Activated CD8-positive, alpha-beta memory T cell treated with anti-CD3 and anti-CD28 coated beads for 1 hour (primary cell): ENCODE results near the gene ARHGAP18.

Experiments
- DNase-seq, 2 donors: peaks; one replicate each; pipeline ENCODE4 v3.0.0-alpha.2; 2020; ENCODE audit warnings: low read depth in 1 of 2; ENCODE audit errors: extremely low read depth in 1 of 2

ARHGAP18 gene

GRCh38 chr6:129671442-129672340, 38.3 kb downstream of the ARHGAP18 start:
- DNase-seq = no peak

- no peak for DNase-seq
Observed at GRCh38 chr6:129670634-129671033, 39.3 kb downstream of the ARHGAP18 start.

DNA sequence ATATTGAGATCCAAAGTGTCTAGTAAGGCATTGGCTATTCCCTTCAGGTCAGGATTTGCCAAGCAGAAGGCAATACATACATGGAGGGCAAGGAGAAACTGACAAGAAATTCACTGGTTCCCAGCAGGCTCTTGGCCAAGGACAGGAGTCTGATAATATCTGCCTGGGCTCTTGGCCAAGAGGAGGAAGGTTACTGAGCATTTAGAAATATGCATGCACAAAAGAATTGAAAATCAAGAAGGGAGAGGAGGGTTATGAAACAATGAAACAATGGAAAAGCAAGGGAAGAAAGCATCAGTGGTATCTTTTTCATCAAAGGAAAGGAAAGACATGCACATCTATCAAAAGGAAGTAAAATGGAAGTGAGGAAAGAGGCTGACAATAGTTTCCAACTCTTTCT, 42.4 kb downstream of the ARHGAP18 start:
- DNase-seq = no peak

DNA sequence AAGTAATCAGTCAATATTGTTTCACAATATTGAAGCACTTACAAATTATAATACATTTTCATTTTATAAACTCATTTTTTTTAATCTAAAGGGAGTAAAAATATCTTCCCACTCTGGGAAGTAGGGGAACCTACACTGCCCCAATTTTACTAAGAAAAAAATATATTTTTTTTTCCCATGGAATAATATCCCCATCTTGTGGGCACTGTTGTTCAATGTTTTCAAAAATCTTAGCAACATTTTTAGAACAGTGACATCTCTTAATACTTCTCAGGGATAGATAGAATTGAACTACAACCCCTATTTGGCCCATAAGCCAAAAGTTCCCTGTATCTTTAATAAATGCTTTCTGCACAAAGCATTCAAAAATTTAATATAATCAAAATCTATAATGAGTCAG, 42.9 kb downstream of the ARHGAP18 start:
- no peak for DNase-seq

DNA sequence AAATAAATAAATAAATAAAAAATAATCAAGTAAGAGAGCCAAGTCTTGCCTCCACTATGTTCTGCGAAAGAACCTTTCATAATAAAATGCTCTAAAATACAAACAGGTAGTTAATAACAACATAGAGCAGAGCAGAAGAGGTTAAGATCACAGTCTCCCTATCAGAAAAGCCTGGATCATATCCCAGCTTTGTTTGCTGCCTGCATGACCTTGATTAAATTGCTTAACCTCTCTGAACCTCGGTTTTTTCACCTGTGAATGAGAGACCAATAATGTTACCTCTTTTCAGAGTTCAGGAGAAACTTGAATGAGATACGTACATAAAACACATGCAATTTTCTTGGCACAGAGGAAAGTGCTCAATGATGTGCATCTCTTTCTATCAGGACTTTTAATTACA, 44.4 kb downstream of the ARHGAP18 start:
- no peak for DNase-seq

DNA sequence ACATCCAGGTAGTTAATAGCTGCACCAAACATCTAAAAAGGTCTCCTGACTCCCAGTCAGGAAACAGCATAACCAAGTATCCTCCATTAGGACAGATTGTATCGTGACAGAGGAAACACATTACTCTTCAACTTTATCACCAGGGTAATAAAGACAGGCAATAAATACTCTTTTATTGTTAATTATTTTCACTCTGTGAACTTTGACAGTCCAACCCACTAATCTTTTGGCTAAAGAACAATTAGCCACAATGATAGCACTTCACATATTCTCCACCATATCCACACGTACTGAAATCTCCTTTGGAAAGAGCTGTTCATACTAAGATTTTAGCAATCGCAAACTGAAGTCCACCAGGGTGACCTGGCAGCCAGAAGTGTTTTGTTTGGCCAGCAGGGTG, 46.4 kb downstream of the ARHGAP18 start:
- DNase-seq = no peak

- DNase-seq = no peak
Observed at GRCh38 chr6:129662980-129663431, 47.0 kb downstream of the ARHGAP18 start.

DNA sequence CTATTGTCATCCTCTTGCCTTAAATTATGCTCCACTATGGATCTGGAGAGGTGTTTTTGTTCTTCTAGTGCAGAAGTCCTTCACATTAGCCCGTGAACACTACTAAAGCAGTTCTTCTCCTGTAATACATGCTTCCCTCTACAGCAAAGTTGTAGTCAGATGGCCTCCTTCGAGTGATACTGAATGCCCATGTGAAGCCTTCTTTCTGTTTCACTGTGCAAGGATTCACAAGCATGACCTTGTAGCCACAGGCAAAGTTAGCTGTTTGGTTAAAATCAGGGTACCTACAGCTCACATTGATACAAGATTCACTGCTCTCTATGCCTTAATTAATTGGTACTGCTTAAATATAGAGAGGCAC, 47.6 kb downstream of the ARHGAP18 start:
- no peak for DNase-seq

- no peak for DNase-seq
Observed at GRCh38 chr6:129661536-129662405, 48.2 kb downstream of the ARHGAP18 start.

DNA sequence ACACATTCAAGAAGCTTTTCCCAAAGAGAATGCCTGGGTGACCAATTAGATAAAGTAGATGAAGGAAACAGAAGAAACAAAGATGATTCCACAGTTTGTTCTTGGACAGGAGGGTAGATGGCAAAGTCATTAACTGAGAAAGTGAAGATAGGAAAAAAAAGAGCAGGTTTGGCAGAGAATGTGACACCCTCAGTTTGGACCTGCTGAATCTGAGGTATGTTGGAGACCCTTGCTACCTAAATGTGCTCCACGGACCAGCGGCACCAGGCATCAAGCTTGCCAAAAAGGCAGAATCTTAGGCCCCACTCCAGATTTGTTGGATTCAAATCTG, 49.7 kb downstream of the ARHGAP18 start:
- DNase-seq = no peak

DNA sequence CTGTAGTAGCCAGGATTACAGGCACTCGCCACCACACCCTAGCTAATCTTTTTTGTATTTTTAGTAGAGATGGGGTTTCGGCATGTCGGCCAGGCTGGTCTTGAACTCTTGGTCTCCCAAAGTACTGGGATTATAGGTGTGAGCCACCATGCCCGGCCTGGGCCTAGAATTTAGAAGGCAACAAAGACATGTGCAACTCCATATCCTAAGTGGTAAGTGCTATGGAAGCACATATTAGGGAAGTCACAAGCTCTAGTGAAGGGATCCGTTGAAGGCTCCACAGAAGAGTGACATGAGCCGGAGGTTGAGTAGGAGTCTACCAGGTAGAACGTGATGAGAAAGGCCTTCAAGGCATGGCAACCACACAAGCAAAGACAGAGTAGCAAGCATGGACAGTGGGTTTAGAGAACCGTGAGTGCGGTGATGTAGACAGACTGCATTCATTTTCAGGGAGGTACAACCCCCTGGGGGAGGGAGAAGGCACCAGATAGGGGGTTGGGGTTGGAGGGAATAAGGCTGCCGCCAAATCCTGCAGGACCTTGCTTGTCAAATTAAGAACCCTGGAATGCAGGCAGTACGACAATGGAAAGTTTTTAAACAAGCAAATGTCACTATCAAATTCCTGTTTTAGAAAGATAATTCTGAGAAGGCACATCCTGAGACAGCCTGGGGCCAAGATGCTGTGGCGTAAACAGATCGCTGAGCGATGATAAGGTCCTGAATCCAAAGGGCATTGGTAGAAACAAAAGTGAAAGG, 50.2 kb downstream of the ARHGAP18 start:
- DNase-seq = no peak

GRCh38 chr6:129659167-129659566, 50.8 kb downstream of the ARHGAP18 start:
- DNase-seq = no peak

DNA sequence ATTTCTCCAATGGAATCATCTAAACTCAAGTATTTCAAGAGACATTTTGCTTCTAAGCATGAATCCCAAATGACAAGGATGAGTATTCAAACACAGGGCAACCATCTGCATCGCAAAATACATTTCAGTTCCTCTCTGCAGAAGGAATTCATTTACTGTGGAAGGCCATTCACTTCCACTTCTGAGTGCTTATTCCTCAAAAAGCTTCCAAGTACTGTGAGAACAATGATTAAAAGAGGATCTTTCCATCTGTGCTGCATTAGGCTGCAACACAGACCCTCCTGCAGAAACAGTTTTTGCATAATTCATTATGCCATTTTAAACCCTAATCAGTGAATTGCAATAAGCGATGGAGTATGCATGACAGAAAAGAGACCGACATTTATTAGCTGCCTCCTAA, 52.5 kb downstream of the ARHGAP18 start:
- no peak for DNase-seq

DNA sequence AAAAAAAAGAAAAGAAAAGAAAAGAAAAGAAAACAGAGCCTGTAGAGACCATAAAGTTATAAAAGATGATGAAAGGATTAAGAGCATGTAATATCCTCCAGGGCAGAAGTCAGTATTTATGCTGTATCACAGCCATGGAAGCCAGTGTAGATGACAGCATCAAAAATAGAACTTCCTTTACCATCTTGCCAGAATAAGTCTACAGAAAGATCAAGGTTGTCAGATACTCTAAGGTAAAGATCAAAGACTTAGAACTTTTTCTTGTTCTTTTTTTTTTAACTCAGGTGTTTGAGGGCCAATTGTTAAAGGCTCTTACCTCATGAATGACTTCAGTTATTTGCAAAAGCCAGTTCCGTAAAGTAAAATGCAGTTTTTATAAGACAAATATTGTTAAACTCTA, 54.6 kb downstream of the ARHGAP18 start:
- DNase-seq = no peak

- no peak for DNase-seq
Observed at GRCh38 chr6:129653746-129654145, 56.2 kb downstream of the ARHGAP18 start.

GRCh38 chr6:129653229-129653628, 56.7 kb downstream of the ARHGAP18 start:
- no peak for DNase-seq

- DNase-seq = no peak
Observed at GRCh38 chr6:129651291-129651691, 58.7 kb downstream of the ARHGAP18 start.

DNA sequence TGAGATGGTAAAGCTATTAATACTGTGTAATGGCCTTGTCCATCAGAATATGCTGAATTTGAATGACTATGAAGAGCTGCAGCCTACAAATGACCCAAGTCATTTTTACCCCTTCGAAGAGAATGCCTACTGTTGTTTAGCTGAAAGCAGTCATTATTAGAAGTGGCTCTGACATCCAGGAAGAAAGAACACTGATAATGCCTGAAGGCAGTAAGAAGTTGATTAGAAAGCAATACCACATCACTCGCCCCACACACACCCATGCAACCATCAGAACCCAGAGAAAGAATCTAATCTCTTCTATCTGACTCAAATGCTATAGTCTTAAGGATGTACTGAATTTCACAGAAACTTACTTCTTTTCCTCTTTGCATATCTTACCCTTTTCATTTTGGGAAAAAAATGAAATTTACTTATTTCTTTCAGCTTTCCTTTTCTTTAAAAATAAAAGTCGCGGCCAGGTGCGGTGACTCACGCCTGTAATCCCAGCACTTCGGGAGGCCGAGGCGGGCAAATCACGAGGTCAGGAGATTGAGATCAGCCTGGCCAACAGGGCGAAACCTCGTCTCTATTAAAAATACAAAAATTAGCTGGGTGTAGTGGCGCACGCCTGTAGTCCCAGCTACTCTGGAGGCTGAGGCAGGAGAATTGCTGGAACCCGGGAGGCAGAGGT, 61.0 kb downstream of the ARHGAP18 start:
- DNase-seq = no peak

GRCh38 chr6:129647044-129647443, 62.9 kb downstream of the ARHGAP18 start:
- no peak for DNase-seq

DNA sequence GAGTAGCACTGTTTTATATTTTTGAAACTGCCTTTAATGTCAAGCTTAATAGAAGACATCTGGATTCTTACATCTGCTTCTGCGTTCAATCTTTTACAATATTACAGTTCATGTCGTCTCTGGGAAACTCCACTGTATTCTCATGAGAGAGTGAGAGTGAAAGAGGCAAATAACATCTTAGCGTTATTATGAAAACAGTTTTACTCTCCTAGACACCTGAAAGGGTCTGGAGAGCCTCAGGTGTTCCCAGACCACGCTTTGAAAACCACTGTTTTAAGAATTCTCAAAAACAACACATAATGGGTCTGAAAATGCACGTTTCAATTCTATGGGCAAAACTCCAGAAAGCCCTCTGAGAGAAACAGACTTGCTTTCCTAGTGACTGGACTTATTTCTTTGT, 63.3 kb downstream of the ARHGAP18 start:
- no peak for DNase-seq
